Astrocyte (in vitro differentiated cells and primary cell): Measurements from ENCODE around the gene HSPG2.
"Not testable (repeated sequence)": the region's sequence is repeated elsewhere in the genome, so short reads cannot be mapped to it uniquely, and the experiment has no call there.

Experiments used
- CTCF ChIP-seq: IDR thresholded peaks from 2 replicates; pipeline ENCODE4 v1.5.1; 2011; ENCODE audit warnings: low read depth, mild to moderate bottlenecking, inconsistent platforms, low read length, moderate library complexity; ENCODE audit not compliant: insufficient read depth
- EZH2 ChIP-seq: IDR thresholded peaks from 2 replicates; pipeline ENCODE4 v1.6.1; 2012; ENCODE audit warnings: mild to moderate bottlenecking, low read length, inconsistent platforms; ENCODE audit not compliant: insufficient read depth

- TF ChIP-seq CTCF, EZH2: not testable (repeated sequence)
These were observed 36.8 kb upstream of the HSPG2 start for GRCh38 chr1:21973948-21974347.
